Astrocyte (in vitro differentiated cells and primary cell): ENCODE results near the gene TMEM271. TPM values are rescaled to one million over a fixed set of nuclear protein-coding genes. Genes with fewer than 3 reads are reported as not detected.

Source experiments
- DNase-seq: peaks from one replicate; pipeline ENCODE4 v3.0.0-alpha.2; 2010; ENCODE audit warnings: low read depth
- FAIRE-seq: peaks from 2 replicates; lab custom pipeline; 2011; peaks lifted over from hg19 to GRCh38; lab: Jason Lieb, UNC
- H2AFZ ChIP-seq: 2 replicates; pipeline ENCODE4 v1.6.0; 2012; ENCODE audit warnings: low read depth, low read length, inconsistent platforms
- H3K27ac ChIP-seq: 2 replicates; pipeline ENCODE4 v1.5.1; 2011; ENCODE audit warnings: low read depth, low read length, inconsistent platforms
- H3K27me3 ChIP-seq: 2 replicates; pipeline ENCODE4 v1.6.0; 2011; ENCODE audit warnings: low read length, inconsistent platforms; ENCODE audit not compliant: insufficient read depth
- H3K36me3 ChIP-seq: 2 replicates; pipeline ENCODE4 v1.5.1; 2011; ENCODE audit warnings: low read length, inconsistent platforms; ENCODE audit not compliant: insufficient read depth
- H3K4me1 ChIP-seq: 2 replicates; pipeline ENCODE4 v1.5.1; 2011; ENCODE audit warnings: low read length, inconsistent platforms; ENCODE audit not compliant: insufficient read depth
- H3K4me2 ChIP-seq: 2 replicates; pipeline ENCODE4 v1.6.0; 2012; ENCODE audit warnings: low read length, inconsistent platforms
- H3K4me3 ChIP-seq: 2 replicates; pipeline ENCODE4 v1.5.1; 2011; ENCODE audit warnings: low read depth, mild to moderate bottlenecking, low read length, inconsistent platforms; ENCODE audit not compliant: insufficient read depth
- H3K79me2 ChIP-seq: 2 replicates; pipeline ENCODE4 v1.6.0; 2012; ENCODE audit warnings: mild to moderate bottlenecking, low read length, inconsistent platforms; ENCODE audit not compliant: insufficient read depth
- H3K9ac ChIP-seq: 2 replicates; pipeline ENCODE4 v1.6.0; 2012; ENCODE audit warnings: mild to moderate bottlenecking, low read length, inconsistent platforms
- H3K9me3 ChIP-seq: 2 replicates; pipeline ENCODE4 v1.5.1; 2012; ENCODE audit warnings: low read depth, mild to moderate bottlenecking, low read length, inconsistent platforms; ENCODE audit not compliant: insufficient read depth
- H4K20me1 ChIP-seq: 2 replicates; pipeline ENCODE4 v1.6.0; 2012; ENCODE audit warnings: low read length, inconsistent platforms; ENCODE audit not compliant: insufficient read depth
- H3K27ac Mint-ChIP-seq: one replicate; pipeline ENCODE4 v1.8.0; 2021; ENCODE audit warnings: mild to moderate bottlenecking, mixed read lengths; ENCODE audit not compliant: unreplicated experiment
- H3K27me3 Mint-ChIP-seq: one replicate; pipeline ENCODE4 v1.8.0; 2021; ENCODE audit warnings: low read depth, mixed read lengths; ENCODE audit not compliant: unreplicated experiment
- H3K36me3 Mint-ChIP-seq: one replicate; pipeline ENCODE4 v1.8.0; 2021; ENCODE audit warnings: low read depth, mixed read lengths; ENCODE audit not compliant: unreplicated experiment
- H3K4me1 Mint-ChIP-seq: one replicate; pipeline ENCODE4 v1.8.0; 2021; ENCODE audit warnings: low read depth, mixed read lengths; ENCODE audit not compliant: unreplicated experiment
- H3K4me3 Mint-ChIP-seq: one replicate; pipeline ENCODE4 v1.8.0; 2021; ENCODE audit warnings: mild to moderate bottlenecking, moderate library complexity, mixed read lengths; ENCODE audit not compliant: unreplicated experiment
- H3K9me3 Mint-ChIP-seq: one replicate; pipeline ENCODE4 v1.8.0; 2021; ENCODE audit warnings: mild to moderate bottlenecking, mixed read lengths; ENCODE audit not compliant: unreplicated experiment
- CTCF ChIP-seq: IDR thresholded peaks from 2 replicates; pipeline ENCODE4 v1.5.1; 2011; ENCODE audit warnings: low read depth, mild to moderate bottlenecking, inconsistent platforms, low read length, moderate library complexity; ENCODE audit not compliant: insufficient read depth
- EZH2 ChIP-seq: IDR thresholded peaks from 2 replicates; pipeline ENCODE4 v1.6.1; 2012; ENCODE audit warnings: mild to moderate bottlenecking, low read length, inconsistent platforms; ENCODE audit not compliant: insufficient read depth
- total RNA-seq: library from RNA; stranded (reverse); gene quantifications from 2 replicates; pipeline ENCODE4 v1.2.1, GENCODE V29; 2021

TMEM271 gene
- total RNA-seq, 1 donor from 2014 or later: 4.4 TPM

- Histone ChIP-seq H2AFZ (no peak overlapping the region), H3K4me1 (peaks cover 2% of the 10 kb centered on the region), H3K9me3 (no peaks in the 10 kb centered on the region), H3K4me3 (no peak overlapping the region), H3K79me2 (no peaks in the 10 kb centered on the region), H3K36me3 (no peaks in the 10 kb centered on the region), H4K20me1 (no peaks in the 10 kb centered on the region), H3K4me2 (no peak overlapping the region), H3K9ac (no peak overlapping the region), H3K27ac (no peak overlapping the region), H3K27me3 (peaks cover 31% of the 10 kb centered on the region)
- no peak overlapping the region for H3K27ac Mint-ChIP-seq
- no peak for DNase-seq
- no peak overlapping the region for H3K4me3 Mint-ChIP-seq
- TF ChIP-seq CTCF (no peak), EZH2 (no peak)
- H3K27me3 Mint-ChIP-seq: peaks cover 21% of the 10 kb centered on the region
- peaks cover 5% of the 10 kb centered on the region for H3K9me3 Mint-ChIP-seq
- no peaks in the 10 kb centered on the region for H3K36me3 Mint-ChIP-seq
- peaks cover 14% of the 10 kb centered on the region for H3K4me1 Mint-ChIP-seq
- no peak for FAIRE-seq
These were observed 3.6 kb upstream of the TMEM271 start for GRCh38 chr4:579543-580175.

GRCh38 chr4:578451-579443 is 2.7 kb upstream of the TMEM271 start:
- H3K9me3 Mint-ChIP-seq: no peaks in the 10 kb centered on the region
- no peaks in the 10 kb centered on the region for H3K9me3 ChIP-seq
- no peak for TF ChIP-seq CTCF
- no peak for TF ChIP-seq EZH2
- peak overlapping the region; percentile 79 for H3K4me3 Mint-ChIP-seq
- DNase-seq (no peak), FAIRE-seq (no peak)
- H3K9ac ChIP-seq: no peak overlapping the region
- H3K27ac ChIP-seq: no peak overlapping the region
- H3K27me3 Mint-ChIP-seq: peaks cover 28% of the 10 kb centered on the region
- peaks cover 40% of the 10 kb centered on the region for H3K27me3 ChIP-seq
- no peak overlapping the region for H3K4me2 ChIP-seq
- H3K4me3 ChIP-seq: no peak overlapping the region
- peaks cover 2% of the 10 kb centered on the region for H3K4me1 ChIP-seq
- H3K36me3 ChIP-seq: no peaks in the 10 kb centered on the region
- no peaks in the 10 kb centered on the region for H3K79me2 ChIP-seq
- no peak overlapping the region for H3K27ac Mint-ChIP-seq
- H4K20me1 ChIP-seq: no peaks in the 10 kb centered on the region
- H3K36me3 Mint-ChIP-seq: peaks cover 1% of the 10 kb centered on the region
- H2AFZ ChIP-seq: no peak overlapping the region
- peaks cover 16% of the 10 kb centered on the region for H3K4me1 Mint-ChIP-seq
